SU-DHL-6 (cell line): ENCODE results near the gene ATP10A.

Experiments used
- H2AFZ ChIP-seq: fragments of 200-600 bp; sonication (generic); 2 replicates; pipeline ENCODE4 v1.6.1; 2014; ENCODE audit warnings: low read depth, mild to moderate bottlenecking, moderate library complexity, mixed read lengths, antibody characterized with exemption, low read length; ENCODE audit not compliant: severe bottlenecking
- H3F3A ChIP-seq: fragments of 200-600 bp; shearing (Covaris generic); 2 replicates; pipeline ENCODE4 v1.6.0; 2016; ENCODE audit warnings: antibody characterized with exemption, mild to moderate bottlenecking; ENCODE audit not compliant: insufficient read depth
- H3K27ac ChIP-seq: fragments of 200-600 bp; sonication (generic); 2 replicates; pipeline ENCODE4 v1.5.1; 2016; ENCODE audit warnings: low read depth, mild to moderate bottlenecking, low read length, moderate library complexity, mixed read lengths
- H3K27me3 ChIP-seq: fragments of 200-600 bp; sonication (generic), shearing (Covaris generic); 2 replicates; pipeline ENCODE4 v1.6.0; 2014; ENCODE audit warnings: mild to moderate bottlenecking, low read length
- H3K36me3 ChIP-seq: fragments of 200-600 bp; sonication (generic); 2 replicates; pipeline ENCODE4 v1.6.1; 2014; ENCODE audit warnings: mild to moderate bottlenecking, low read length, mixed read lengths
- H3K4me2 ChIP-seq: fragments of 300-600, 200-600 bp; shearing (Covaris generic), sonication (generic); 2 replicates; pipeline ENCODE4 v1.6.0; 2014; ENCODE audit warnings: low read length, low read depth, mild to moderate bottlenecking; ENCODE audit not compliant: poor library complexity, severe bottlenecking
- H3K4me3 ChIP-seq: fragments of 200-600 bp; sonication (generic); 2 replicates; pipeline ENCODE4 v1.5.1; 2014; ENCODE audit warnings: antibody characterized with exemption, low read length, mild to moderate bottlenecking, mixed read lengths; ENCODE audit not compliant: insufficient read depth, poor library complexity, severe bottlenecking
- H3K79me2 ChIP-seq: fragments of 200-600 bp; sonication (generic); 2 replicates; pipeline ENCODE4 v1.6.1; 2014; ENCODE audit warnings: mild to moderate bottlenecking, low read length, moderate library complexity; ENCODE audit not compliant: insufficient read depth
- H3K9ac ChIP-seq: fragments of 200-600 bp; sonication (generic); 2 replicates; pipeline ENCODE4 v1.7.0; 2014; ENCODE audit warnings: mild to moderate bottlenecking, low read length
- H3K9me2 ChIP-seq: fragments of 200-600 bp; sonication (generic); replicated peaks from 2 replicates; pipeline ENCODE4 v1.6.1; 2014; ENCODE audit warnings: low read length; ENCODE audit not compliant: insufficient read depth
- H3K9me3 ChIP-seq: fragments of 200-600 bp; sonication (generic); 2 replicates; pipeline ENCODE4 v1.6.1; 2014; ENCODE audit warnings: low read length, mixed read lengths; ENCODE audit not compliant: insufficient read depth
- H4K20me1 ChIP-seq: fragments of 200-600 bp; sonication (generic); 2 replicates; pipeline ENCODE4 v1.6.1; 2014; ENCODE audit warnings: low read depth, mild to moderate bottlenecking, antibody characterized with exemption, low read length, moderate library complexity, mixed read lengths
- CTCF ChIP-seq: fragments of 200-600 bp; sonication (generic); IDR thresholded peaks from one replicate; pipeline ENCODE4 v1.5.1; 2017; ENCODE audit warnings: antibody characterized with exemption, mild to moderate bottlenecking, low read length, moderate library complexity; ENCODE audit not compliant: insufficient read depth, poor library complexity, severe bottlenecking
- EZH2phosphoT487 ChIP-seq: fragments of 200-600 bp; sonication (generic), shearing (Covaris generic); conservative IDR thresholded peaks from 2 replicates; pipeline ENCODE4 v1.6.1; 2018; ENCODE audit warnings: mild to moderate bottlenecking, antibody characterized with exemption, low read length, moderate library complexity, mixed read lengths

Gene ATP10A

GRCh38 chr15:25862071-25862471, 1.1 kb downstream of the ATP10A start:
- Histone ChIP-seq H3K4me3 (no peak overlapping the region), H3K9me2 (no peaks in the 10 kb centered on the region), H3K9me3 (no peaks in the 10 kb centered on the region), H3K9ac (no peak overlapping the region), H4K20me1 (no peaks in the 10 kb centered on the region), H3K36me3 (no peaks in the 10 kb centered on the region), H3K27ac (no peak overlapping the region), H3F3A (no peaks in the 10 kb centered on the region), H3K27me3 (no peaks in the 10 kb centered on the region), H3K79me2 (no peaks in the 10 kb centered on the region), H3K4me2 (no peak overlapping the region), H2AFZ (no peak overlapping the region)
- no peak for TF ChIP-seq CTCF
- TF ChIP-seq EZH2phosphoT487 = no peak

- no peak overlapping the region for H2AFZ ChIP-seq
- H3K9me3 ChIP-seq = no peaks in the 10 kb centered on the region
- H3K27me3 ChIP-seq = no peaks in the 10 kb centered on the region
- H3K9me2 ChIP-seq = no peaks in the 10 kb centered on the region
- H3K9ac ChIP-seq = no peak overlapping the region
- H3F3A ChIP-seq = no peaks in the 10 kb centered on the region
- no peak overlapping the region for H3K4me2 ChIP-seq
- no peaks in the 10 kb centered on the region for H3K36me3 ChIP-seq
- H3K79me2 ChIP-seq = no peaks in the 10 kb centered on the region
- no peak overlapping the region for H3K27ac ChIP-seq
- TF ChIP-seq EZH2phosphoT487 = no peak
- no peak for TF ChIP-seq CTCF
- no peak overlapping the region for H3K4me3 ChIP-seq
- H4K20me1 ChIP-seq = no peaks in the 10 kb centered on the region
Observed at GRCh38 chr15:25860885-25861866, 2.0 kb downstream of the ATP10A start.

GRCh38 chr15:25859838-25860645, 3.1 kb downstream of the ATP10A start:
- Histone ChIP-seq H3K27me3 (no peaks in the 10 kb centered on the region), H2AFZ (no peak overlapping the region), H3K4me3 (no peak overlapping the region), H3K36me3 (no peaks in the 10 kb centered on the region), H3K9me2 (no peaks in the 10 kb centered on the region), H3K9ac (no peak overlapping the region), H3K4me2 (no peak overlapping the region), H4K20me1 (no peaks in the 10 kb centered on the region), H3K79me2 (no peaks in the 10 kb centered on the region), H3F3A (no peaks in the 10 kb centered on the region), H3K27ac (no peak overlapping the region), H3K9me3 (no peaks in the 10 kb centered on the region)
- no peak for TF ChIP-seq CTCF
- no peak for TF ChIP-seq EZH2phosphoT487
